GM19351 (cell line): Measurements from ENCODE around the gene NEK11.

Experiments used
- ATAC-seq: cut with Tn5 transposase; IDR thresholded peaks from one replicate; pipeline ENCODE4 v1.9.1; 2021; ENCODE audit warnings: mild to moderate bottlenecking, moderate library complexity; ENCODE audit not compliant: unreplicated experiment

NEK11 gene

GRCh38 chr3:131221731-131222130, 195.1 kb downstream of the NEK11 start:
- no peak for ATAC-seq

GRCh38 chr3:131222599-131222998, 195.9 kb downstream of the NEK11 start:
- no peak for ATAC-seq

GRCh38 chr3:131223373-131224289, 197.0 kb downstream of the NEK11 start:
- ATAC-seq, result no peak

GRCh38 chr3:131224886-131225550, 198.3 kb downstream of the NEK11 start:
- no peak for ATAC-seq

- no peak for ATAC-seq
These were observed 201.8 kb downstream of the NEK11 start for GRCh38 chr3:131228522-131228921.

- no peak for ATAC-seq
These were observed 205.2 kb downstream of the NEK11 start for GRCh38 chr3:131231710-131232389.

- no peak for ATAC-seq
These were observed 206.1 kb downstream of the NEK11 start for GRCh38 chr3:131232711-131233267.

GRCh38 chr3:131233900-131234668, 207.4 kb downstream of the NEK11 start:
- no peak for ATAC-seq

- no peak for ATAC-seq
These were observed 209.7 kb downstream of the NEK11 start for GRCh38 chr3:131236421-131236820.

GRCh38 chr3:131238496-131238895, 211.8 kb downstream of the NEK11 start:
- no peak for ATAC-seq

GRCh38 chr3:131239267-131239666, 212.6 kb downstream of the NEK11 start:
- no peak for ATAC-seq

GRCh38 chr3:131242201-131242600, 215.5 kb downstream of the NEK11 start:
- ATAC-seq, result no peak

- no peak for ATAC-seq
These were observed 223.8 kb downstream of the NEK11 start for GRCh38 chr3:131250466-131250865.

GRCh38 chr3:131260525-131260924, 233.8 kb downstream of the NEK11 start:
- no peak for ATAC-seq

- no peak for ATAC-seq
These were observed 234.4 kb downstream of the NEK11 start for GRCh38 chr3:131261104-131261503.

GRCh38 chr3:131275556-131275955, 248.9 kb downstream of the NEK11 start:
- ATAC-seq, result no peak

- no peak for ATAC-seq
These were observed 251.3 kb downstream of the NEK11 start for GRCh38 chr3:131277836-131278497.

GRCh38 chr3:131279577-131279976, 252.9 kb downstream of the NEK11 start:
- no peak for ATAC-seq

- no peak for ATAC-seq
These were observed 255.7 kb downstream of the NEK11 start for GRCh38 chr3:131282379-131282778.

- ATAC-seq, result no peak
These were observed 256.3 kb downstream of the NEK11 start for GRCh38 chr3:131282967-131283366.
